Dendritic cell treated with granulocyte-macrophage colony-stimulating factor and Interleukin-4, amounts not matched to agents 40 ng/mL and 50 ng/mL, for 4 days (primary cell): ENCODE data around the gene GLMN.
"Not testable (repeated sequence)": the region's sequence is repeated elsewhere in the genome, so short reads cannot be mapped to it uniquely, and the experiment has no call there.

Experiments used
- H3K27ac Mint-ChIP-seq: one replicate; pipeline ENCODE4 v1.8.0; 2022; ENCODE audit warnings: mild to moderate bottlenecking, mixed read lengths
- H3K27me3 Mint-ChIP-seq: one replicate; pipeline ENCODE4 v1.8.0; 2022; ENCODE audit warnings: mild to moderate bottlenecking, mixed read lengths
- H3K36me3 Mint-ChIP-seq: one replicate; pipeline ENCODE4 v1.8.0; 2022; ENCODE audit warnings: low read depth, mixed read lengths
- H3K4me1 Mint-ChIP-seq: one replicate; pipeline ENCODE4 v1.8.0; 2022; ENCODE audit warnings: low read depth, mixed read lengths
- H3K4me3 Mint-ChIP-seq: one replicate; pipeline ENCODE4 v1.8.0; 2022; ENCODE audit warnings: mild to moderate bottlenecking, moderate library complexity, mixed read lengths
- H3K9me3 Mint-ChIP-seq: one replicate; pipeline ENCODE4 v1.8.0; 2022; ENCODE audit warnings: mixed read lengths
- intact Hi-C: fragments of 100-400 bp; cut with micrococcal nuclease; formaldehyde crosslinking; loops from one replicate; pipeline ENCODE4 v1.15.0; 2022

The GLMN gene

DNA sequence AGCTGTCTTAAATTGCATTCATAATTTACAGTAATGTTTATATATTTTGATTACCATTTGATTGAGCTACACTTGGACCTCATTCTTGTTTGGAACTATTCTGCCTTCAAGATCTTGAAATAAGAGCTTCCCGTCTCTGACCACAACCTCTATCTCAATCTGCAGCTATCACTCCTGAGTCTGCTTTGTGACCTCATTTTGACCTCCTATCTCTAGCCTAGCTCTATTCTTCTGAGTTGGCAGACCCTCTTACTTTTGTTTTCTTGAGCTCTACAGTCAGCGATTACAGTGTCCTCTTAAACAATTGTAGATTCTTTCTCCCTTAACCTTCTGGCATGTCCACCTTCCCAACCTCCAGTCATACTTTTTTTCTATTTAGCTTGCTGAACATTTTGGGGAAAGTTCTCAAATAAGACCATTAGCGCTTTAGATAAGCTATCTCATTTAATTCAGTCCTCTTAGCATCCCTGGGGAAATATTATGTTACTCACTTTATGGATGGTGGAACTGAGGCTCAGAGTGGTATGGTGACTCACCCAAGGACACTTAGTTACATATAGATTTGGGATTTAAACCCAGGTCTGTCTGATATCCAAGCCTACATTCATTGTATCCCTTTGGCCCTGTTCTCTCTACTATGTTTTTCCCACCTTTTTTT is 19.2 kb upstream of the GLMN start:
- H3K36me3 Mint-ChIP-seq = peaks cover 52% of the 10 kb centered on the region
- H3K27ac Mint-ChIP-seq = no peak overlapping the region
- H3K27me3 Mint-ChIP-seq = no peaks in the 10 kb centered on the region
- no peak overlapping the region for H3K4me3 Mint-ChIP-seq
- intact Hi-C loops = loop anchor here (10.0 kb wide), 2 partner anchors 167 to 307 kb away; partner anchors contain the start of gene GFI1
- no peaks in the 10 kb centered on the region for H3K9me3 Mint-ChIP-seq
- no peaks in the 10 kb centered on the region for H3K4me1 Mint-ChIP-seq

DNA sequence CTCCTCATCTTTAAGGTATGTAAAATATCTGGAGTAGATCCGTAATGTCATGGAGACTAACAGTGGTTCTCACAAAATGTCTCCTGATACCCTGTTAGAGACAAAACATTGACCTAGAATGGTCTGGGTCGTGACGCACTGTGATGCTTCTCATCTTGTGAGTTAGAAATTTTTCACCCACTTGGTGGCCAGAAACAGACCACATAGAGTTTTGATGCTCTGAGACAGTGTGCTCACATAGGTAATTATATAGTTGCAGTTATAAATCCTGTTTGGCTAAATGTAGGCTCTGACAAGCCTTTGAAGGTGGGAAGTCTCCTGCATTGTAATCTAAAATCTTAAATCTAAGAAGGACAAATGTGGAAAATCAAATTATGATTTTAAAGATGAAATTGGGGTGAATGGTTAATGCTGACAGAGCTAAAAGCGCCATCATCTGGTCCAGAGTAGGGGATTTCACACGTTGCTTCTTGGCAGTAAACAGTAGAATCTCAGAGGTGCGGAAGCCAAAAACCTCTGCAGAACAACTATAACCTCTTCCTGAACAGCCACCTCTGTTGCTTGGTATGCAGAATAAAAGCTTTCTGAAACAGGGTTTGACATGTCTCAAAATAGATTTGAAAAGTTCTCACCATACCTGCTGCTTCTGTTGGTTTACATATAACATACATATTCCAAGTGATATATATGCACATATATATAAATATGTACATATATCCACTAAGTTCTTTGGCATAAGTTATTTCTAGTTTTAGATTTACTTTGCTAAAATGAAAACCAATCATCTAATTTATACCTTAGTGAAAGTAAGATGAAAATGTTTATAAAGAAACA is 17.2 kb upstream of the GLMN start:
- Mint-ChIP-seq H3K4me1 (peaks cover 2% of the 10 kb centered on the region), H3K9me3 (no peaks in the 10 kb centered on the region), H3K36me3 (peaks cover 50% of the 10 kb centered on the region), H3K4me3 (no peak overlapping the region), H3K27ac (no peak overlapping the region), H3K27me3 (no peaks in the 10 kb centered on the region)
- intact Hi-C loops = loop anchor here (10.0 kb wide), 2 partner anchors 169 to 309 kb away; partner anchors contain the start of gene GFI1

DNA sequence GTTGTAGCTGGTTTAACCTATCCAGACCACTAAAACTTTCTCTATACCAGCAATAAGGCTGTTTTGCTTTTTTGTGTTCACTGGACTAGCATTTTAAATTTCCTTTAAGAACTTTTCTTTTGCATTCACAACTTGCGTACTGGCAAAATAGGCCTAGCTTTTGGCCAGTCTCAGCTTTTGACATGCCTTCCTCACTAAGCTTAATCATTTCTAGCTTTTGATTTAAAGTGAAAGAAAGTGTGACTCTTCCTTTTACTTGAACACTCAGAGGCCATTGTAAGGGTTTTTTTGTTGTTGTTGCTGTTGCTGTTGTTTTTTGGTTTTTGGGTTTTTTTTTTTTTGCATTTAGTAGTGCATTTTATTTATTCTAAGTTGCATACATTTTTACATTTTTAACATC is 15.2 kb upstream of the GLMN start:
- intact Hi-C loops = loop anchor here (5.0 to 10.0 kb wide), 3 partner anchors 171 to 311 kb away; partner anchors contain the start of gene GFI1
- Mint-ChIP-seq H3K36me3 (peaks cover 39% of the 10 kb centered on the region), H3K4me3 (no peak overlapping the region)

DNA sequence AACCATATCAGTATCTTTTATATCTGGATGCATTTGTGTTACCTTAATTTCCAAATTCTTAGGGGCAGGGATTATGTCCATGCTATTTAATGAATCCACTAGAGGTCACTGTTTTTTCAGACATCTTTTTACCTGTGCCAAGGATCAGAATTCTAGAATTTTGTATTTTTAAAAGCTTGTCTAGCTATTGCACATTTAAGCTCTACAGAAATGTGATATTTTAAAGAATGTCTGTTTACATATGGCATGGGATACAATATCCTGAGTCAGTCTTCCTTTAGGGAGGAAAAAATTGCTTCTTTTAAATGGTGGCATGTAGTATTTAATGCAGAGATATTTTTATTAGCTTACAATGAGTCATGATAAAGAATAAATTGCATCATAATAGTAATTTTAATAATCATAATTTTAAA is 11.4 kb upstream of the GLMN start:
- Mint-ChIP-seq H3K4me3 (no peak overlapping the region), H3K27me3 (no peaks in the 10 kb centered on the region), H3K27ac (no peak overlapping the region), H3K4me1 (peaks cover 10% of the 10 kb centered on the region), H3K36me3 (peaks cover 53% of the 10 kb centered on the region), H3K9me3 (no peaks in the 10 kb centered on the region)
- intact Hi-C loops = loop anchor here (5.0 to 10.0 kb wide), 3 partner anchors 175 to 315 kb away; partner anchors contain the start of gene GFI1

More for the DNA sequence above, 15.2 kb upstream of the GLMN start:
- Mint-ChIP-seq H3K27me3 (no peaks in the 10 kb centered on the region), H3K9me3 (no peaks in the 10 kb centered on the region), H3K4me1 (peaks cover 5% of the 10 kb centered on the region), H3K27ac (no peak overlapping the region)

DNA sequence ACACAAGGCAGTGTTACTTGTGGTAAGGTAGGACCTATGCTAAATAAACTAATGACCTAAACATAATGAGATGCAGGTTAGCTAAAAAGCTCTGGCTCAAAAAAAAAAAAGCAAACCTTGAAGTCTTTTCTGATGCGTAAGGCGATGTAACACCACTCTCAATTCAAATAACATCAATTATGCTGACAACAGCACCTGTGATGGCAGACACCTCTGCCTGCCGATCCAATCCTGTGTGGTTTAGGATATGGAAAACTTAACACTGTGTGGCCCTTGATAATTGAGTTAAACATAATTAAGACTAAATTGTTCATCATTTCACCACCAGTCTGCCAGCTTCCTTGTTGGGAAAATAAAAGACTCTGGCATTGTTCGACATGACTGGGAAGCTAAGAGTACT is 9.2 kb upstream of the GLMN start:
- H3K27me3 Mint-ChIP-seq = no peaks in the 10 kb centered on the region
- H3K27ac Mint-ChIP-seq = no peak overlapping the region
- H3K36me3 Mint-ChIP-seq = peaks cover 57% of the 10 kb centered on the region
- H3K4me1 Mint-ChIP-seq = peaks cover 10% of the 10 kb centered on the region
- intact Hi-C loops = no loop called here
- H3K9me3 Mint-ChIP-seq = no peaks in the 10 kb centered on the region
- H3K4me3 Mint-ChIP-seq = no peak overlapping the region

- Mint-ChIP-seq H3K4me1 (peaks cover 8% of the 10 kb centered on the region), H3K36me3 (peaks cover 46% of the 10 kb centered on the region), H3K9me3 (no peaks in the 10 kb centered on the region), H3K27ac (no peak overlapping the region), H3K27me3 (no peaks in the 10 kb centered on the region), H3K4me3 (no peak overlapping the region)
- intact Hi-C loops = no loop called here
These were observed 7.2 kb upstream of the GLMN start for GRCh38 chr1:92306020-92306419.

DNA sequence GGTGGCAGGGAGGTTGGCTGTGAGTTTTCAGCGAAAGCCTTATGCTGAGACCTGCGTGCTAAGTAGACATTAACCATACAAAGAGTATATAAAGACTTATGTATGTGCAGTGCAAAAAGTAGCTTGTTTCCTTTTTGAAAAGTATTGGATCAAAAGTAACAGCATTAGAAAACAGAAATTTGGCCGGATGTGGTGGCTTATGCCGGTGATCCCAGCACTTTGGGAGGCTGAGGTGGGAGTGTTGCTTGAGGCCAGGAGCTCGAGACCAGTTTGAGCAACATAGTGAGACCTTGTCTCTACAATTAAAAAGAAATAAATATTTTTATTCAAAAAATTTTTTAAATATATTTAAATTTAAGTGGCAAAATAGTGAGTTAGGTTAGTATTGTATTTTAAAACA is 2.2 kb upstream of the GLMN start:
- intact Hi-C loops = no loop called here
- H3K9me3 Mint-ChIP-seq = no peaks in the 10 kb centered on the region
- H3K27ac Mint-ChIP-seq = no peak overlapping the region
- no peaks in the 10 kb centered on the region for H3K27me3 Mint-ChIP-seq
- H3K36me3 Mint-ChIP-seq = peaks cover 38% of the 10 kb centered on the region
- peaks cover 20% of the 10 kb centered on the region for H3K4me1 Mint-ChIP-seq
- no peak overlapping the region for H3K4me3 Mint-ChIP-seq

GRCh38 chr1:92299477-92300150 is 827 bp upstream of the GLMN start:
- H3K27ac Mint-ChIP-seq = peak overlapping the region; percentile 97
- intact Hi-C loops = loop anchor here (5.0 to 10.0 kb wide), 3 partner anchors 163 to 795 kb away; partner anchors contain the start of genes BTBD8 and CDC7
- peaks cover 26% of the 10 kb centered on the region for H3K4me1 Mint-ChIP-seq
- H3K27me3 Mint-ChIP-seq = no peaks in the 10 kb centered on the region
- no peaks in the 10 kb centered on the region for H3K9me3 Mint-ChIP-seq
- H3K36me3 Mint-ChIP-seq = peaks cover 30% of the 10 kb centered on the region
- H3K4me3 Mint-ChIP-seq = peak overlapping the region; percentile 97

- peak overlapping the region; percentile 97 for H3K4me3 Mint-ChIP-seq
- no peaks in the 10 kb centered on the region for H3K9me3 Mint-ChIP-seq
- peak overlapping the region; percentile 97 for H3K27ac Mint-ChIP-seq
- intact Hi-C loops = loop anchor here (5.0 to 10.0 kb wide), 3 partner anchors 164 to 793 kb away; partner anchors contain the start of genes BTBD8 and CDC7
- no peaks in the 10 kb centered on the region for H3K27me3 Mint-ChIP-seq
- peaks cover 27% of the 10 kb centered on the region for H3K4me1 Mint-ChIP-seq
- peaks cover 30% of the 10 kb centered on the region for H3K36me3 Mint-ChIP-seq
These were observed 594 bp downstream of the GLMN start for GRCh38 chr1:92298213-92298572.

DNA sequence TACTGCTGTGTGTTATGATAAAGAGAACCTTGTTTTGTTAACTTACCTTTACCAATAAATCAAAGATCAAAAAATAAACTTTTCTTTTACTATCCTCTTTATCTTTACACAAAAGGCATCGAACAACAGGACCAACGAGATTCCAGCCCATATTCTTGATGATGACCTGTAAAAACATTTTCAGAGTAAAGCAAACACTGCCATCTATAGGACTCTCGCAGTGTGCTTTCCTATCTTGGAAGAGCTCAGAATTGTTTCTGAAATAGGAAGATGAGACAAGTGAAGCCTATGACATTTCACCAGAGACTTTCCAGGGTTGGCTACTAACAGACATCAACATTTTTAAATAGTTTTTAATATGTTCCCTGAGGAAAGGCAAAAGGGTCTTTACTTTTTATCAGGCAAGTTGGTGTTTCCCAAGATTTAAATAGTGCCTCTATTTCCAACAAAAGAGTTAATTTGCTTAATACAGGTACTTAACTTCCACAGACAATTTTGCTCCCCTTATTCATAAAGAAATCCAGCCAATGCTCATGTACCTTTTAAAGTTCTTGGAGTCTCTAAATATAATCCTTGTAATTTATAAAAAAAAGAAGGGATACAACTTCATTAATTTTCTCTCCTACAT is 7.3 kb downstream of the GLMN start:
- no peak overlapping the region for H3K27ac Mint-ChIP-seq
- H3K9me3 Mint-ChIP-seq = no peaks in the 10 kb centered on the region
- intact Hi-C loops = loop anchor here (1.0 to 10.0 kb wide), 2 partner anchors 293 to 787 kb away; partner anchors contain the start of gene CDC7
- H3K36me3 Mint-ChIP-seq = peaks cover 23% of the 10 kb centered on the region
- H3K27me3 Mint-ChIP-seq = no peaks in the 10 kb centered on the region
- H3K4me3 Mint-ChIP-seq = no peak overlapping the region
- peaks cover 14% of the 10 kb centered on the region for H3K4me1 Mint-ChIP-seq

DNA sequence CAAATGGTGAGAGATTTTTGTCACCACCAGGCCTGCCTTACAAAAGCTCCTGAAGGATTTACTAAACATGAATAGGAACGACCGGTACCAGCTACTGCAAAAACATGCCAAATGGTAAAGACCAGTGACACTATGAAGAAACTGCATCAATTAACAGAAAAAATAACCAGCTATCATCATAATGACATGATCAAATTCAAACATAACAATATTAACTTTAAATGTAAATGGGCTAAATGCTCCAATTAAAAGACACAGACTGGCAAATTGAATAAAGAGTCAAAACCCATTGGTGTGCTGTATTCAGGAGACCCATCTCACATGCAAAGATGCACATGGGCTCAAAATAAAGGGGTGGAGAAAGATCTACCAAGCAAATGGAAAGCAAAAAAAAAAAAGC is 17.4 kb downstream of the GLMN start:
- not testable (repeated sequence) for H3K9me3 Mint-ChIP-seq, H3K4me1 Mint-ChIP-seq, H3K27ac Mint-ChIP-seq, H3K4me3 Mint-ChIP-seq, H3K27me3 Mint-ChIP-seq
- intact Hi-C loops = loop anchor here (10.0 kb wide), 1 partner anchor 997 kb away; no protein-coding TSS in a partner anchor
- H3K36me3 Mint-ChIP-seq = peaks cover 88% of the 10 kb centered on the region

- H3K27me3 Mint-ChIP-seq, H3K4me1 Mint-ChIP-seq, H3K4me3 Mint-ChIP-seq, H3K9me3 Mint-ChIP-seq, H3K27ac Mint-ChIP-seq: not testable (repeated sequence)
- H3K36me3 Mint-ChIP-seq = peaks cover 88% of the 10 kb centered on the region
- intact Hi-C loops = loop anchor here (10.0 kb wide), 1 partner anchor 995 kb away; no protein-coding TSS in a partner anchor
These were observed 19.0 kb downstream of the GLMN start for GRCh38 chr1:92279781-92280180.

GRCh38 chr1:92277105-92277723 is 21.6 kb downstream of the GLMN start:
- H3K4me3 Mint-ChIP-seq = no peak overlapping the region

More at GRCh38 chr1:92277105-92277723, 21.6 kb downstream of the GLMN start:
- Mint-ChIP-seq H3K9me3 (no peaks in the 10 kb centered on the region), H3K36me3 (peaks cover 72% of the 10 kb centered on the region), H3K27me3 (no peaks in the 10 kb centered on the region), H3K4me1 (no peaks in the 10 kb centered on the region), H3K27ac (no peak overlapping the region)
- intact Hi-C loops = no loop called here
